Ramos (cell line): ENCODE measurements around the gene SPRR5.

ENCODE experiments used
- in situ Hi-C: fragments of 300-500 bp; cut with MboI; formaldehyde crosslinking; loops from one replicate; pipeline ENCODE4 v1.14.3; 2022; ENCODE audit warnings: low sequenced_read_pairs; ENCODE audit not compliant: unreplicated experiment

Gene SPRR5

GRCh38 chr1:152941037-152941711 lies 5.8 kb upstream of the SPRR5 start:
- in situ Hi-C loops: no loop called here

DNA sequence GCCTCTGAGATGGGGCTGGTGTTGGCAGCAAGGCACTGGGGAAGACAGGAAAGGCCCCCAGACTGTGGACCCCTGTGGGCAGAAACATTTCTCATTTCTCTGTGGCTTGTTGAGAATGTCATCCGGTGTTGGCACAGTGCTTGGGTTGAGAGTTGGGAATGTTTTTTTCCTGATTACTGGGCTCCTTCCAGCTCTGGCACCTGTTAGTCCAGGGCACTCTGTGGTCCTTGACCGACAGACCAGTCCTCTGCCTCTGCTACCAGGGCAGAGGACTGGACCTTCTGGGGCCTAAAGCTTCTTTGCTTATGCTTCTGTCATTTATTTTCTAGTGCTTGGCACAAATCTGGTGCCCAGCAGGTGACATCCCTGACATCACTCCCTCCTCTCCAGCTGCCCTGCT lies 4.8 kb upstream of the SPRR5 start:
- in situ Hi-C loops: no loop called here

GRCh38 chr1:152946248-152946647 lies 758 bp upstream of the SPRR5 start:
- in situ Hi-C loops: no loop called here

DNA sequence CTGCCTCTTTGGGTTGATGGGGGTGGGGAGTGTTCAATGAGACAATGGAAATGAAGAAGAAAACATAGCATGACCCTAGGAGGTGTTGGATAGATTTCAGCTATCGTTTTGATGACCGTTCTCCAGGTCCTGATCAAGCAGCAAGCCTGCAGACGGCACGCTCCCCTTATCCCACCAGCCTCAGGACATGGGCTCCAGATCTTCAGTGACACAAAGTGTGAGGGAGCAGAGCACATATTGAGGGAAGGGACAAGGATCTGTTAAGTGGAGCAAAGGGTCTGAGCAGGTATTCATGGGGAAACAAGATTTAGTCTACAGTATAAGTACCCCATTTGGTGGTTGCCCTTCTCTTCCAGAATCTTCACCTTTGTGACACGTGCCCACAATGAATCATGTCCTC lies 4.7 kb downstream of the SPRR5 start:
- in situ Hi-C loops: no loop called here

GRCh38 chr1:152953761-152954160 lies 6.8 kb downstream of the SPRR5 start:
- in situ Hi-C loops: no loop called here

GRCh38 chr1:152954436-152954835 lies 7.4 kb downstream of the SPRR5 start:
- in situ Hi-C loops: no loop called here

- in situ Hi-C loops: no loop called here
These were observed 10.6 kb downstream of the SPRR5 start for GRCh38 chr1:152957561-152957960.

- in situ Hi-C loops: no loop called here
These were observed 12.3 kb downstream of the SPRR5 start for GRCh38 chr1:152959273-152959672.

GRCh38 chr1:152959801-152960451 lies 12.9 kb downstream of the SPRR5 start:
- in situ Hi-C loops: no loop called here

- in situ Hi-C loops: no loop called here
These were observed 13.5 kb downstream of the SPRR5 start for GRCh38 chr1:152960452-152961044.

DNA sequence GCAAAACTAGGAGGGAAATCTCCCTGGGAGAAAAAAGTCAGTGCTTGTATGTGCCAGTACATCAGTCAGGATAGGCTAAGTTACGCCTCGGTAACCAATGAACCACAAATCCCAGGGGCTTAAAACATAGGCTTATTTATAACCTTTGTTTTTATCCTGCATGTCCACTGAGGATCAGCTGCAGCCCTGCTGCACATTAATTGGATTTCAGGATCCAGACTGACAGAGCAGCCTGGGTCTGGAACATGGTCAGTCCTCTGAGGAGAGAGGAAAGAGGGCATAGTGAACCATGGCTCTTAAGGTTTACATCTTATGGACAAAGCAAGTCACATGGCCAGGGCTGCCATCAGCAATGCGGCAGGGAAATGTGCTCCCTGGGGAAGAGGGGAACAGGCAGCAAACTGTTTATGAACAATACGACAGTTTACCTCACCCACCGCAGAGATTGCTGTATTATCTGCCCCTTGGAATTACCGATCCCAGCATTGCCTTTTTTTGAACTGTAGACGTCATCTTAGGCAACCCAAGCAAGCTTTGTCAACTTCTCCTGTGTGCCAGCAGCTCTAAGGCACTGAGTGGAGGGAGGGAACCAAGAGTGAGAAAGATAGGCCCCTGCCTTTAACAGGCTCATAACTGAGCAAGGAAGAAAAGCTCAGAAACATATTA lies 14.4 kb downstream of the SPRR5 start:
- in situ Hi-C loops: no loop called here

GRCh38 chr1:152962876-152963415 lies 15.9 kb downstream of the SPRR5 start:
- in situ Hi-C loops: no loop called here

DNA sequence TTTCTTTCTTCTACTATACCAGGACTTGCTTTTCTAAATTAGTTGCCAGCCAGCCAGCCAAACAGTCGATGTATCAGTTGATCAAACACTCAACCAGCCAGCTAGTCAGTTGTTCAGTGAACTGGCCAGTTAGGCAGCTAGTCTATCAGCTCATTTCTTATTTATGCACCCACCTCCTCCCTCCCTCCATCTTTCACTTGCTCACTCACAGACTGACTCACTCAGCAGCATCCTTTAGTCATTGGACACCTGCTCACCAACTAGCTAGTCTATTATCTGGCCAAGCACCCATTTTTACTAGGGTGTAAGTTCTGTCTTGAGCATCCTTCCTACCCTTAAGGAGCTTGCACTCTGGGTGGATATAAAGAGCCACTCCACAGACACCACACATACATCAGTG lies 17.5 kb downstream of the SPRR5 start:
- in situ Hi-C loops: no loop called here

GRCh38 chr1:152965853-152966252 lies 18.8 kb downstream of the SPRR5 start:
- in situ Hi-C loops: no loop called here

GRCh38 chr1:152967201-152967600 lies 20.2 kb downstream of the SPRR5 start:
- in situ Hi-C loops: no loop called here

DNA sequence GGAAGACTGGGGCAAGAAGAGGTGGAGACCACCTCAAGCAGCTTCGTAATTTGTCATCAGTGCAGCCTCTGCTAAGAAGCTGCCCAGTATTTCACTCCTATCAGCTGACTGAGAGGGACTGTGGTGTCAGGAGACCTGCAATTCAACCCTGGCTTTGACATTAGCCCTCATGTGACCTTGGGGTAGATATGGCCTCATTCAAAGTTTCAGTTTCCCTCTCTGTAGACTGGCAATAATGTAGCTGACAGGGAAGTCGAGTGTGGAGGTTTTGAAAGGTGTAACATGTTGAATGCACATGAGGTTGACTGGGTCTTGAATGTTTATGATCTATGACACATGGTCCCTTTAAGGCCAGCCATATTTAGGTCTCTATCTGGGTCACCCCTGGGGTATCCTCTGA lies 21.2 kb downstream of the SPRR5 start:
- in situ Hi-C loops: no loop called here

- in situ Hi-C loops: no loop called here
These were observed 22.0 kb downstream of the SPRR5 start for GRCh38 chr1:152969036-152969435.

- in situ Hi-C loops: no loop called here
These were observed 23.5 kb downstream of the SPRR5 start, which contains the start of gene SPRR4 for GRCh38 chr1:152970495-152970894. Gene SPRR4, plus strand, starts transcription at chr1:152970648. Its CDS starts 1,243 bp downstream, at chr1:152971891.

GRCh38 chr1:152972196-152972886 lies 25.3 kb downstream of the SPRR5 start:
- in situ Hi-C loops: no loop called here

DNA sequence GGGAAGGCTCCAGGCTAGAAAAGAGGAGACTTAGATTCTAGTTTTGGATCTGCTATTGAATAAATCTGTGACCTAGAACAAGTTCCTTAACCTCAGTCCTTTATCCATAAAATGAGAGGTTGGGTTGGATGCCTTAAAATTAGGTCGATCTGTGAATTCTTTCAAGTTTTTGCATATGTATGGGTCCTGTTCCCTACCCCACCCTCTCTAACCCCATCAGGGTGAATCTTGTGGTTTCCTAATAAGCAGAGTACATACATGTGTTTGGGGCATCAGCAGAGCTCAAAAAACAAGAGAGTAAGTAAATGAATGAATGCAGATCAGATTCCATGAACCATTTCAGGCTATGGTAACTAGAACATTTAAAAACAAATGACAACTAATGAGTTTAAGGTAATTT lies 29.7 kb downstream of the SPRR5 start:
- in situ Hi-C loops: no loop called here
